H9 (cell line): Measurements from ENCODE around the gene FSTL4. TPM values are rescaled to one million over a fixed set of nuclear protein-coding genes. Genes with fewer than 3 reads are reported as not detected.

Experiments used
- DNase-seq: peaks from one replicate; pipeline ENCODE4 v3.0.0-alpha.2; 2017
- H2AFZ ChIP-seq: one replicate; pipeline ENCODE4 v1.6.1; 2013; ENCODE audit warnings: mild to moderate bottlenecking, low read length, control low read depth, moderate library complexity
- H2AK5ac ChIP-seq: 2 replicates; pipeline ENCODE4 v1.6.1; 2013; ENCODE audit warnings: low read length, control low read depth, mixed read lengths; ENCODE audit not compliant: insufficient read length
- H2BK120ac ChIP-seq: one replicate; pipeline ENCODE4 v1.6.1; 2013; ENCODE audit warnings: low read depth, mild to moderate bottlenecking, low read length, control low read depth, inconsistent platforms; ENCODE audit not compliant: poor library complexity, severe bottlenecking
- H2BK12ac ChIP-seq: 2 replicates; pipeline ENCODE4 v1.6.1; 2013; ENCODE audit warnings: low read length, control low read depth, mixed read lengths, low read depth; ENCODE audit not compliant: insufficient read length
- H2BK15ac ChIP-seq: 2 replicates; pipeline ENCODE4 v1.6.1; 2013; ENCODE audit warnings: low read depth, low read length, control low read depth
- H2BK20ac ChIP-seq: one replicate; pipeline ENCODE4 v1.6.1; 2013; ENCODE audit warnings: low read depth, mild to moderate bottlenecking, low read length, control low read depth, inconsistent platforms; ENCODE audit not compliant: poor library complexity, severe bottlenecking
- H2BK5ac ChIP-seq: 2 replicates; pipeline ENCODE4 v1.6.1; 2013; ENCODE audit warnings: low read length, control low read depth, mixed read lengths; ENCODE audit not compliant: insufficient read length
- H3K14ac ChIP-seq: 2 replicates; pipeline ENCODE4 v1.6.1; 2013; ENCODE audit warnings: low read length, control low read depth; ENCODE audit not compliant: insufficient read depth
- H3K18ac ChIP-seq: 2 replicates; pipeline ENCODE4 v1.6.1; 2013; ENCODE audit warnings: low read depth, mild to moderate bottlenecking, mixed read lengths, low read length, control low read depth; ENCODE audit not compliant: insufficient read length
- H3K23ac ChIP-seq: 2 replicates; pipeline ENCODE4 v1.6.1; 2013; ENCODE audit warnings: low read length, control low read depth, mixed read lengths, low read depth; ENCODE audit not compliant: insufficient read length
- H3K23me2 ChIP-seq: 2 replicates; pipeline ENCODE4 v1.6.1; 2013; ENCODE audit warnings: low read depth, mild to moderate bottlenecking, mixed read lengths, low read length, control low read depth; ENCODE audit not compliant: insufficient read length, poor library complexity, severe bottlenecking
- H3K27ac ChIP-seq: 2 replicates; pipeline ENCODE4 v1.5.1; 2013; ENCODE audit warnings: low read length, control low read depth, mixed read lengths, low read depth; ENCODE audit not compliant: insufficient read length
- H3K27me3 ChIP-seq: 2 replicates; pipeline ENCODE4 v1.6.1; 2013; ENCODE audit warnings: low read length, control low read depth, inconsistent platforms; ENCODE audit not compliant: insufficient read depth
- H3K4ac ChIP-seq: 2 replicates; pipeline ENCODE4 v1.6.1; 2013; ENCODE audit warnings: low read depth, mild to moderate bottlenecking, control low read depth, inconsistent platforms, low read length, moderate library complexity
- H3K4me1 ChIP-seq: 2 replicates; pipeline ENCODE4 v1.6.1; 2013; ENCODE audit warnings: low read length, control low read depth, inconsistent platforms; ENCODE audit not compliant: insufficient read depth
- H3K4me2 ChIP-seq: 2 replicates; pipeline ENCODE4 v1.6.1; 2013; ENCODE audit warnings: low read length, control low read depth, mixed read lengths; ENCODE audit not compliant: insufficient read length, insufficient read depth
- H3K56ac ChIP-seq: 2 replicates; pipeline ENCODE4 v1.6.1; 2013; ENCODE audit warnings: low read depth, mild to moderate bottlenecking, mixed read lengths, low read length, control low read depth; ENCODE audit not compliant: insufficient read length
- H3K79me1 ChIP-seq: 2 replicates; pipeline ENCODE4 v1.6.1; 2013; ENCODE audit warnings: low read depth, mild to moderate bottlenecking, moderate library complexity, low read length, control low read depth, inconsistent platforms; ENCODE audit not compliant: insufficient read depth, poor library complexity, severe bottlenecking
- H3K79me2 ChIP-seq: 2 replicates; pipeline ENCODE4 v1.6.1; 2013; ENCODE audit warnings: low read length, control low read depth, inconsistent platforms; ENCODE audit not compliant: insufficient read depth
- H3K9ac ChIP-seq: 2 replicates; pipeline ENCODE4 v1.6.1; 2013; ENCODE audit warnings: low read length, control low read depth, mixed read lengths; ENCODE audit not compliant: insufficient read length; ENCODE audit errors: extremely low read depth
- H3K9me3 ChIP-seq: one replicate; pipeline ENCODE4 v1.6.1; 2013; ENCODE audit warnings: low read depth, low read length, inconsistent platforms; ENCODE audit not compliant: control insufficient read depth
- H3T11ph ChIP-seq: one replicate; pipeline ENCODE4 v1.6.1; 2013; ENCODE audit warnings: mild to moderate bottlenecking, low read length, control low read depth, inconsistent platforms
- H4K20me1 ChIP-seq: one replicate; pipeline ENCODE4 v1.6.1; 2013; ENCODE audit not compliant: control insufficient read depth, insufficient read length, insufficient read depth
- H4K5ac ChIP-seq: 2 replicates; pipeline ENCODE4 v1.6.1; 2013; ENCODE audit warnings: low read depth, mild to moderate bottlenecking, mixed read lengths, low read length, control low read depth; ENCODE audit not compliant: insufficient read length
- H4K8ac ChIP-seq: replicated peaks from 2 replicates; pipeline ENCODE4 v1.6.1; 2013; ENCODE audit warnings: low read length, control low read depth, mixed read lengths, low read depth; ENCODE audit not compliant: insufficient read length
- H4K91ac ChIP-seq: 2 replicates; pipeline ENCODE4 v1.6.1; 2013; ENCODE audit warnings: low read depth, mild to moderate bottlenecking, moderate library complexity, mixed read lengths, low read length, control low read depth; ENCODE audit not compliant: insufficient read length
- H3K27ac Mint-ChIP-seq, 3 experiments: 2 replicates in 2 of 3; 3 replicates in 1 of 3; pipeline ENCODE4 v1.8.0; 2020 to 2021; ENCODE audit warnings: mixed read lengths in 3 of 3, mild to moderate bottlenecking in 1 of 3, moderate library complexity in 1 of 3
- H3K27me3 Mint-ChIP-seq: 2 replicates; pipeline ENCODE4 v1.8.0; 2021; ENCODE audit warnings: low read depth, mild to moderate bottlenecking, moderate library complexity, mixed read lengths
- H3K36me3 Mint-ChIP-seq, 3 experiments: 2 replicates in 2 of 3; 3 replicates in 1 of 3; pipeline ENCODE4 v1.8.0; 2020 to 2021; ENCODE audit warnings: low read depth in 3 of 3, mixed read lengths in 3 of 3; ENCODE audit not compliant: insufficient read depth in 1 of 3
- H3K4me1 Mint-ChIP-seq, 2 experiments: 2 replicates each; pipeline ENCODE4 v1.8.0; 2020; ENCODE audit warnings: mixed read lengths in 2 of 2
- H3K4me3 Mint-ChIP-seq, 2 experiments: 2 replicates in 1 of 2; 3 replicates in 1 of 2; pipeline ENCODE4 v1.8.0; 2020 to 2021; ENCODE audit warnings: mild to moderate bottlenecking in 2 of 2, mixed read lengths in 2 of 2, moderate library complexity in 1 of 2
- H3K9me3 Mint-ChIP-seq, 2 experiments: 2 replicates in 1 of 2; 3 replicates in 1 of 2; pipeline ENCODE4 v1.8.0; 2020; ENCODE audit warnings: mild to moderate bottlenecking in 2 of 2, mixed read lengths in 2 of 2, moderate library complexity in 1 of 2
- WGBS: extraction: QIAGEN DNeasy Blood & Tissue Kit; methylation state at CpG from one replicate; pipeline ENCODE4 v1.1.7; 2013; ENCODE audit warnings: missing lambda C conversion rate, low lambda C conversion rate, mixed read lengths; ENCODE audit not compliant: insufficient read length; ENCODE audit errors: extremely low coverage; 5-methylcytosine and 5-hydroxymethylcytosine counted together
- total RNA-seq: library from RNA; stranded (reverse); gene quantifications from 2 replicates; pipeline ENCODE4 v1.2.1, GENCODE V29; 2021
- TF ChIP-seq, protein P1 (sequence below): fragments of 200-600 bp; sonication (generic); conservative IDR thresholded peaks from 3 replicates; pipeline ENCODE4 v1.8.0; 2021; ENCODE audit warnings: antibody characterized with exemption, mild to moderate bottlenecking

Gene FSTL4
- total RNA-seq, 1 experiment from 2014 or later = 5.7 TPM

DNA sequence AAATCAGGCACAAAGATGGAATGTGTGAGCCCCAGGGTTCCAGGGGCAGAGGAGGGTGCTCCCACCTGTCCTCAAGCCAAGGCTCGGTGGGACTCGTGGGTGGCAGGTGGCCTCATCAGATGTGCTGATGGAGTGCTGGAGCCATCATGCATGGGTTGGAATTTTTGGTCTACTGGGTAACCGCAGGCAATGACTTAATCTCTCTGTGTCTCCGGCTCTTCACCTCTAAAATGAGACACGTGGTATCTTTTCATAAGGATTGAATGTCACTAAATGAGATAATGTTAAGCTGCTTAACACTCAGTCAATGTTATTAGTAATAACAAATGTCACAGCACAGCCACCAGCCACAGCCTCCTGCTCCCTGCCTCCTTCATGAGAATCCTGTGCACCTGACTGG lies 315.0 kb downstream of the FSTL4 start:
- no peak overlapping the region for H3K27ac ChIP-seq

More for the DNA sequence above, 315.0 kb downstream of the FSTL4 start:
- Mint-ChIP-seq H3K4me3 (no peak overlapping the region), H3K27me3 (peaks cover 2% of the 10 kb centered on the region), H3K36me3 (no peaks in the 10 kb centered on the region), H3K9me3 (no peaks in the 10 kb centered on the region), H3K4me1 (peaks cover 0 to 2% of the 10 kb centered on the region in 2 experiments; a peak in 1 of 4 replicates), H3K27ac (no peak overlapping the region)
- H3K79me1 ChIP-seq = no peaks in the 10 kb centered on the region
- no peak overlapping the region for H2BK20ac ChIP-seq
- no peaks in the 10 kb centered on the region for H3K27me3 ChIP-seq
- WGBS = no CpG with 5 or more reads among the region's 5 CpGs
- no peak overlapping the region for H3K4me2 ChIP-seq
- no peak overlapping the region for H3K23ac ChIP-seq
- H4K5ac ChIP-seq = no peak overlapping the region
- no peak overlapping the region for H4K8ac ChIP-seq
- no peaks in the 10 kb centered on the region for H3K9me3 ChIP-seq
- H2BK12ac ChIP-seq = no peak overlapping the region
- H3K56ac ChIP-seq = no peak overlapping the region
- no peak overlapping the region for H3K18ac ChIP-seq
- no peak overlapping the region for H2BK5ac ChIP-seq
- TF ChIP-seq, protein P1, sequence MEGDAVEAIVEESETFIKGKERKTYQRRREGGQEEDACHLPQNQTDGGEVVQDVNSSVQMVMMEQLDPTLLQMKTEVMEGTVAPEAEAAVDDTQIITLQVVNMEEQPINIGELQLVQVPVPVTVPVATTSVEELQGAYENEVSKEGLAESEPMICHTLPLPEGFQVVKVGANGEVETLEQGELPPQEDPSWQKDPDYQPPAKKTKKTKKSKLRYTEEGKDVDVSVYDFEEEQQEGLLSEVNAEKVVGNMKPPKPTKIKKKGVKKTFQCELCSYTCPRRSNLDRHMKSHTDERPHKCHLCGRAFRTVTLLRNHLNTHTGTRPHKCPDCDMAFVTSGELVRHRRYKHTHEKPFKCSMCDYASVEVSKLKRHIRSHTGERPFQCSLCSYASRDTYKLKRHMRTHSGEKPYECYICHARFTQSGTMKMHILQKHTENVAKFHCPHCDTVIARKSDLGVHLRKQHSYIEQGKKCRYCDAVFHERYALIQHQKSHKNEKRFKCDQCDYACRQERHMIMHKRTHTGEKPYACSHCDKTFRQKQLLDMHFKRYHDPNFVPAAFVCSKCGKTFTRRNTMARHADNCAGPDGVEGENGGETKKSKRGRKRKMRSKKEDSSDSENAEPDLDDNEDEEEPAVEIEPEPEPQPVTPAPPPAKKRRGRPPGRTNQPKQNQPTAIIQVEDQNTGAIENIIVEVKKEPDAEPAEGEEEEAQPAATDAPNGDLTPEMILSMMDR = no peak
- H4K91ac ChIP-seq = no peak overlapping the region
- no peaks in the 10 kb centered on the region for H3K4me1 ChIP-seq
- H3K23me2 ChIP-seq = no peaks in the 10 kb centered on the region
- no peak overlapping the region for H3K4ac ChIP-seq
- H3K14ac ChIP-seq = no peak overlapping the region
- no peak for DNase-seq
- H3K9ac ChIP-seq = no peak overlapping the region
- H2AK5ac ChIP-seq = no peak overlapping the region
- H2BK15ac ChIP-seq = no peak overlapping the region
- H3K79me2 ChIP-seq = no peaks in the 10 kb centered on the region
- no peak overlapping the region for H2BK120ac ChIP-seq
- H3T11ph ChIP-seq = no peak overlapping the region
- no peak overlapping the region for H2AFZ ChIP-seq
- H4K20me1 ChIP-seq = no peaks in the 10 kb centered on the region
